ENCODE results near the gene NRXN3.

DNA sequence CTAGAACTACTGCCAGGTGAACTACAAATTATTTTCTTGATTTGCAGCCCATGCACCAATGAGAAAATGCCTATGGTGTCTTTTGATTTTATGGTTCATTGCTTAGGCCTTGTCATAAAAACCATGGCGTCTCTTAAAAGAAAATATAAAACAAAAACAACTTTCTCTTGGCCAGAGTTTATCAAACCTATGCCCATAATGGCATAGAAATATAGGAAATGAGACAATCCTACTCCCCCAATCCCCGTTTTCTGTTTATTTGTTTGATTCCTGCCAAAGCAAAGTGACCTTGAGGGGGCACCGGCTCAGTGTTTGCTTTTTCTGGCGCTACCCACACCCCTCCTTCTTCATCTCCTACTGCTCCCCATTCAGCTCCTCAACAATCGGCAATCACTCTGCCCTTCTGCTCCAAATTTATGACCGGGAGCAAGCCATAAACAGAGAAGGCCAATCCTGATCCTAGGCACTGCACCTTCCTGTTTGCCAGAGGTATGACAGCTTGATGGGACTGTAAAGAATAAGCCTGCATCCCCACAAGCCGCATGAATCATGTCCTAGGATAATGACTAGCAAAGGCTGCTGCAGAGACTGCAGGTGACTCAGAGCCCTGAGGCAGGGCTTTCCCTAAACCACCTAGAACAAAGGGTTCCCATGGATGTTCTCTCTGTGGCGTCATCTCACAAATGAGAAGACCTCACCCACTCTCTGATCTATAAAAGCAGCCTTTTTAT is 874.9 kb downstream of the NRXN3 start:
- TF ChIP-seq, protein P1, sequence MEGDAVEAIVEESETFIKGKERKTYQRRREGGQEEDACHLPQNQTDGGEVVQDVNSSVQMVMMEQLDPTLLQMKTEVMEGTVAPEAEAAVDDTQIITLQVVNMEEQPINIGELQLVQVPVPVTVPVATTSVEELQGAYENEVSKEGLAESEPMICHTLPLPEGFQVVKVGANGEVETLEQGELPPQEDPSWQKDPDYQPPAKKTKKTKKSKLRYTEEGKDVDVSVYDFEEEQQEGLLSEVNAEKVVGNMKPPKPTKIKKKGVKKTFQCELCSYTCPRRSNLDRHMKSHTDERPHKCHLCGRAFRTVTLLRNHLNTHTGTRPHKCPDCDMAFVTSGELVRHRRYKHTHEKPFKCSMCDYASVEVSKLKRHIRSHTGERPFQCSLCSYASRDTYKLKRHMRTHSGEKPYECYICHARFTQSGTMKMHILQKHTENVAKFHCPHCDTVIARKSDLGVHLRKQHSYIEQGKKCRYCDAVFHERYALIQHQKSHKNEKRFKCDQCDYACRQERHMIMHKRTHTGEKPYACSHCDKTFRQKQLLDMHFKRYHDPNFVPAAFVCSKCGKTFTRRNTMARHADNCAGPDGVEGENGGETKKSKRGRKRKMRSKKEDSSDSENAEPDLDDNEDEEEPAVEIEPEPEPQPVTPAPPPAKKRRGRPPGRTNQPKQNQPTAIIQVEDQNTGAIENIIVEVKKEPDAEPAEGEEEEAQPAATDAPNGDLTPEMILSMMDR (optimal IDR thresholded peaks at IDR 0.05 in 1 of 3, IDR thresholded peaks at IDR 0.05 in 1 of 3, conservative IDR thresholded peaks at IDR 0.05 in 1 of 3; ENCODE audit: extremely low read depth in 1 of 3, insufficient read depth in 2 of 3, low read length in 3 of 3), result no peak
- TF ChIP-seq EZH2 (IDR thresholded peaks at IDR 0.05; ENCODE audit: low read length), result no peak
